Activated naive CD8-positive, alpha-beta T cell treated with anti-CD3 and anti-CD28 coated beads, Interleukin-2, amount 50 U/mL, for 16 hours (primary cell): ENCODE data around the gene WFDC12.
"Not testable (repeated sequence)": the region's sequence is repeated elsewhere in the genome, so short reads cannot be mapped to it uniquely, and the experiment has no call there.

Experiments used
- DNase-seq: peaks from one replicate; pipeline ENCODE4 v3.0.0-alpha.2; 2020; ENCODE audit warnings: low read depth, low spot score

WFDC12 gene, protein sequence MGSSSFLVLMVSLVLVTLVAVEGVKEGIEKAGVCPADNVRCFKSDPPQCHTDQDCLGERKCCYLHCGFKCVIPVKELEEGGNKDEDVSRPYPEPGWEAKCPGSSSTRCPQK

DNA sequence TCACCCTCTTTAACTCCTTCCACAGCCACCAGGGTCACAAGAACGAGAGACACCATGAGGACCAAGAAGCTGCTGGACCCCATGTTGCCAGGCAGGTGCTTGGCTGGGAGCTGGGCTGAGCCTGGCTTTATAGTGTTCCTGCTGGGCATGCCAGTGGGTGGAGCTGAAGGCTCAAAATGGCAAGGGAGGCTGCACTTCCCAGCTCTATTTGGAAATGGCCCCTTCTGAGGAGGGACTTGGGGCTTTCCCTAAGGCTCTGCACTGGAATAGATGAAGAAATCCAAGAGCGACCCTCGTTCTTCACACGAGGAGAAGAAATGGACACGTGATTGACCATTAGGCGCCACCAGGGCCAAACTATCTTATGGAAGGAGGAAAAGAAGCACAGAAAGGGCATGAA is at the start of gene WFDC12:
Gene WFDC12, minus strand, starts transcription at position 101 of the 400 bp plus-strand sequence. Its CDS starts 18 bp downstream, at position 83.
- DNase-seq, result no peak

DNA sequence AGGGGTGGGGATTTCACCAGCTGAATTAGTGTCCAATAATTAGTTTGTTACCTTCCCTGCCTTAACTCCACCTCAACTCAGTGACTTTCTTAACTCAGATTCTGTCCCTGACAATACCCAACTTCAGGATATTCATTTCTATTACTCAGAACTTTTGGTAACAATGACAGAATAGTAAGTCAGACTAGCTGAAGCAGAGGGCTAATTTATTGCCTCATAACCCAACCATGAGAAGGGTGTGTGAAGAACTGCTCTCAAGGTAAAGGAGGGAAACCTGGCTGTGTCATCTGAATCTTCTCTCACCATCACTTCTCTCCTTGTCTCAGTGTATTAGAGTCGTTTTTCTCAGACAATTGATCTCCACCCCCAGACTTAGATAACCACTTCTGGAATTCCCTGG is 49.3 kb upstream of the WFDC12 start:
- no peak for DNase-seq

DNA sequence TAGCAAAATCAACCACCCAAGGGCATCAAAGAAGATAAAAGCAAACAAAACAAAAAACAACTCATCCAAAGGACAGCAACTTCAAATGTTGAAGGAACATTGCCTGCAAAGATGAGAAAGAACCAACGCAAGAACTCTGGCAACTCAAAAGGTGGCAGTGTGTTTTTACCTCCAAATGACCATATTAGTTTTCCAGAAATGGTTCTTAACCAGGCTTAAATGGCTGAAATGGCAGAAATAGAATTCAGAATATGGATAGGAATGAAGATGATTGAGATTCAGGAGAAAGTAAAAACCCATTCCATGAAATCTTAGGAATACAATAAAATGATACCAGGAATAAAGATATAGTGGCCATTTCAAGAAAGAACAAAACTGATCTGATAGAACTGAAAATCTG is 40.6 kb upstream of the WFDC12 start:
- DNase-seq, result no peak

DNA sequence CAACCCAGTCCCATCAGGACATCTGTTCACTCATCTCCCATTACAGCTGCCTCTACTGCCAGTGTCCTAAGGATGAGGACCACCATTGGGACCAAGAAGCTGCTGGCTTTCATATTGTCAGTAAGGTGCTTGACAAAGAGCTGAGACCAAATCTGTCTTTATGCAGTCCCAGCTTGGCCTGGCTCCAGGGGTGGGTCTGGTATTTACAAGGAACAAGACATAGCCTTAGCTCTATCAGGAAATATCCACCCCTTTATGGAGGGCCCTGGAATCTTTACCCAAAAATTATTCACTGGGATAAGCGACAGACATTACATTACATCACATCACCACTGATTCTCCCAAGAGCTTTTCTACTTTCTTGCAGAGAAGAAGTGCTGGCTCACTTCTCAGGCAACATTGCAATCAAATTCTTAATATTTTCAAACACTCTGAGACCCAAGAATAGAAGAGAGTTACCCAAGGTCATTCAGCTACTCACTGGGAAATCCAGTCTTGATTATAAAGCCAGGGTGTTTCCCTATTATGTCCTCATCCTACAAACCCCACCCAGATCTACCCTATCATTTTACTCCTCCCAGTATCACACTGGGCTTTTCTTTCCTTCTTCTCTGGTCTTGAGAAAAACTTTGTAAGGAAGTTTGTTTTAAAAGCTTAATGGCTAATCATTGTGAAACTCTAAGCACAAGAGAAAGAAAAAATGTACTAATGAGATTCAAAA is 39.0 kb upstream of the WFDC12 start:
- no peak for DNase-seq

DNA sequence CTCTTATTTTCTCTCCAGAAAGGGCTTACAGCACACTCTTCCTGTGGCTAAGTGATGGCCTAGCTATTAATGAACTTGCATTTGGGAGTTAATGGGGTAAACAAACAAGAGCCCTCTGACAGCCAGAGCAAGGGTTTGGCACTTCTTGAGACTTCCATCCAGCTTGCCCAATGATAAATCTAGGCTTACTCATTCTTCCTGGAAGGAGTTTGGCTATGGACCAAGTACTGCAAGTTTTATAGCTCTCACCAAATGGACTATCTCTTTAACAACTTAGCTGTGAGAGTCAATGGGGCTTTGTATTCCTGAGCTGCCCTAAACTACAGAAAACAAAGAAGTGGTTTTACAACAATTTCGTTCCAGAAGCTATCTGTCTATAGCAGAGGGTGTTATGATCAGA is 33.7 kb upstream of the WFDC12 start:
- DNase-seq, result no peak

DNA sequence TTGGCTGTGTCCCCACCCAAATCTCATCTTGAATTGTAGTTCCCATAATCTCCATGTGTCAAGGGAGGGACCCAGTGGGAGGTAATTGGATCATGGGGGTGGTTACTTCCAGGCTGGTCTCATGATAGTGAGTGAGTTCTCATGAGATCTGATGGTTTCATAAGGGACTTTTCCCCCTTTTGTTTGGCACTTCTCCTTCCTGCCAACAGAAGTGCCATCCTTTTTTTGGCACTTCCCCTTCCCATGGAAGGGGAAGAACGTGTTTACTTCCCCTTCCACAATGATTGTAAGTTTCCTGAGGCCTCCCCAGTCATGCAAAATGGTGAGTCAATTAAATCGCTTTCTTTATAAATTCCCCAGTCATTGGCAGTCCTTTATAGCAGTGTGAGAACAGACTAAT is 32.4 kb upstream of the WFDC12 start:
- DNase-seq, result no peak

DNA sequence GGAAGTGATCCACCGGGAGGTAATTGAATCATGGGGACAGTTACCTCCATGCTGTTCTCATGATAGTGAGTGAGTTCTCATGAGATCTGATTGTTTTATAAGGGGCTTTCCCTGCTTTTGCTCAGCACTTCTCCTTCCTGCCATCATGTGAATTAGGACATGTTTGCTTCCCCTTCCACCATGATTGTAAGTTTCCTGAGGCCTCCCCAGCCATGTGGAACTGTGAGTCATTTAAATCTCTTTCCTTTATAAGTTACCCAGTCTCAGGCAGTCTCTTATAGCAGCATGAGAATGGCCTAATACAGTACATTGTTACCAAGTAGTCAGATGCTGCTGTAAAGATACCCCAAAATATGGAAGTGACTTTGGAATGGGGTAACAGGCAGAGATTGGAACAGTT is 30.5 kb upstream of the WFDC12 start:
- not testable (repeated sequence) for DNase-seq

DNA sequence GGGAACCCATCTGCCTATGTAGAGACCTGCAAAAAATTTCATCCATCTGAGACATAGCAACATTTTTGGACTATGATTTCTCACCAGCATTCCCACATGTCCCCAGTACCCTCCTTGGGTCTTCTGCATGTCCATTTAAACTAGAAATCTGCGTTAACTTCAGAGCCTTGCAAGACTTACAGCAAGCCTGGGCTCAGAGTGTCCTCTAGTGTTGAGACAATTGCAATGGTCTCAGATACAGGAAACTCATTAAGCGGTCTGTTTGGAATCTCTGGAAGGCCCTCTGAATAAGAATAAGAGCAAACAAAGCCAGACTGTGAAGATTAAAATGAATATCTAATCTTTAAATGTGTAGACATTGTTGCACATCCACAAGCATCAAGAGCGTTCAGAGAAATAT is 29.9 kb upstream of the WFDC12 start:
- no peak for DNase-seq

DNA sequence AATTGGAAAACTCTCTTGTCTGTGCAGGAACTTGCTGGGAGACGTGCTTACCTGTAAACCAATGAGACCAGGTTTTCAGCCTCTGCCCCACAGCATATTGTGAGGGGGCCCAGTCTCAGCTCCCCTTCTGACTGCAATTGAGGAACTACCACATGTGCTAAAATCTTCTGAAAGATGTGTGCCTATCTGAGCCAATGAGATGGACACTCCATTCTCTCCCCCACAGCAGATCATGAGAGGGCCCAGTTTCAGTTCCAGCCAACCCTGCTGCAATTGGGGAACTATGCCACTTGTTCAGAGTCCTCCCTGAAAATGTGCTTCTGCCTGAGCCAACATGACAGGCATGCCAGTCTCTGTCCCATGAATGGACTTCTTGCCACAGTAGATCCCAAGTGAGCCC is 29.5 kb upstream of the WFDC12 start:
- DNase-seq, result no peak

DNA sequence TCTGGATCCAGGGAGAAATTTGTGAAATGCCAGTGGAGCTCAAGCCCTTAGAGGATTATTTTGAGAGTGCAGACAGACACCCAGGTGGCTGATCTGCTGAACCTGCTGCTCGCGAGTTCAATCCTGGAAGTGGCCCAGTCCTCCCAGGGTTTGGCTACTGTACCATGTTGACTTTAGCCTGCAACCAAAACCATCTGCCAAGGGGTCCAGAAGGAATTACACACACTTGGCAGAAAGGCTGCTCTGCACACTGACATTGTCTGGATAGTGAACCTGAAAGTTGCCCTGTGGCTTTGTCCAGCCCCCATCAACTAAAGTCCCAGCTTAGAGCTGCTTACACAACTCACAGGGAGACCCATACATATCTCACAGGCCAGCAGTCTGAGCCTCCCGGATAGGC is 28.9 kb upstream of the WFDC12 start:
- no peak for DNase-seq

DNA sequence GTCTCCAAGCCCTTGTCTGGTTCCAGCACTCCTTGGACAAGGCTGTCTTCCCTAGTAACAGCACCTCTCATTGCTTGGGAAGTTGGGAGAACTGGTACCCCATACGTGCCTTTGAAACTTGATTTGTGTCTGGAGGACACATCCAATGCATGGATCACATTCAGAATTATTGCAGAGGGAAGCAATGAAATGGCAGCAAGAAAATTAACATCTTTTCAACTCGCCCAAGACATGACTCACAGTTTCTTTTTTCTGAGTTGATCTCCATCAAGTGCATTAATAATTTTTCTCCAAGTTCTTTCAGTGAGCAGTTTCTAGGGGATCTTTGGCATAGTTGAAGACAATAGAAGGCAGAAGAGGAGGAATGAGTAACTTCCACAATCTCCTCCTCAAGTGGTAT is 28.1 kb upstream of the WFDC12 start:
- DNase-seq, result no peak

DNA sequence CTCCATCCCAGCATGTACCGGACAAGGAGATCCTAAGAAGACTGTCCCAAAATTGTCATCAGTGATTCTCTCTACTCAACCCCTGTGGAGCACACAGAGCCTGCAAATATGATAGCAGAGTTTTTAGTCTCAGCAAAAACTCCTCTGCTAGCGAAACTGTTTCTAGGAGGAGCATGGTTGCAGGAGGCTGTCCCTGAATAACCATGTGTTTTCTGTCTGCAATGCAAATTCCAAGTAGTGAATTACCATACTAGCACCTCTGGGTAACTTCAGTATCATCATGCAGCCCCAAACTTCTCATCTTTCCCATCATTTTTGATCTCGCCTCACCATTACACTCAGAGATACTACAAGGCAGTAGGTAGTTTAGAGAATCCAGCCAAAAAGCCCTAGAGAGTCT is 24.8 kb upstream of the WFDC12 start:
- no peak for DNase-seq

DNA sequence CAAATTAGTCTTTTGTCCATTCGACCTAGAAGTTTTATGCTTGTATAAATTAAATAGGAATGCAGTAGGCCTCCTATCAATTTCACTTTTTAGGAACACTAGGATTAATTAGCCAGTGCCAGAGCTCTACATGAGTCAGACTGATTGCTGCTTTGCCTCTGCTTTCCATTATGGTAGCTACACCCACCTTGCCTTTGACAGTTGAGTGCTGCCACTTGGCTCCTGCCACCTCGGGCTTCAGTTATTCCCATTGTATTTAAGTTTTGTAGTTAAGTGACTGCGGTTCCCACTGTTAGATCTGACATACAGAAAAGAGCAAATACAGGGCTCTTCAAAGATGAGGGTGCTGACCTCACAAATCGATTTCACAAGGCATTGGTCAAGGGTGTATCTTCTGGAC is 16.6 kb upstream of the WFDC12 start:
- no peak for DNase-seq

DNA sequence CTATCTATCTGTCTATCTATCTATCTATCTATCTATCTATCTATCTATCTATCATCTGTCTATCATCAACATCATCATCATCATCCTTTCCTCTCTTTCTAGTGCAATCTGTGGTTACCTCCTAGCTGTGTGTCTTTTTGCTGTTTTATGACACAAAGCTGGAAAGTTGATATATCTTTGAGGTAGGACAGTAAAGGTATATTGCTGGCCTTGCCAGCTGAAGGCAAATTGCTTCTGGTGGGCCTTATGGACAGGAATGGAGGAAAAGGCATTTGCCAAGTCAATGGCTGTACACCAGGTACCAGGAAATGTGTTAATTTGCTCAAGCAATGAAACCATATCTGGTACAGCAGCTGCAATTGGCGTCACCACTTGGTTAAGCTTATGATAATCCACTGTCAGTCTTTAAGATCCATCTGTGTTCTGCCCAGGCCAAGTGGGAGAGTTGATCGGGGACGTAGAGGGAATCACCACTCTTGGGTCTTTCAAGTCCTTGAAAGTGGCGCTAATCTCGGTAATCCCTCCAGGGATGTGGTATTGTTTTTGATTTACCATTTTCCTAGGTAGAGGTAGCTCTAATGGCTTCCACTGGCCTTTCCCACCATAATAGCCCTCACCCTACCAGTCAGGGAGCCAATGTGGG is 15.6 kb upstream of the WFDC12 start:
- DNase-seq, result not testable (repeated sequence)

DNA sequence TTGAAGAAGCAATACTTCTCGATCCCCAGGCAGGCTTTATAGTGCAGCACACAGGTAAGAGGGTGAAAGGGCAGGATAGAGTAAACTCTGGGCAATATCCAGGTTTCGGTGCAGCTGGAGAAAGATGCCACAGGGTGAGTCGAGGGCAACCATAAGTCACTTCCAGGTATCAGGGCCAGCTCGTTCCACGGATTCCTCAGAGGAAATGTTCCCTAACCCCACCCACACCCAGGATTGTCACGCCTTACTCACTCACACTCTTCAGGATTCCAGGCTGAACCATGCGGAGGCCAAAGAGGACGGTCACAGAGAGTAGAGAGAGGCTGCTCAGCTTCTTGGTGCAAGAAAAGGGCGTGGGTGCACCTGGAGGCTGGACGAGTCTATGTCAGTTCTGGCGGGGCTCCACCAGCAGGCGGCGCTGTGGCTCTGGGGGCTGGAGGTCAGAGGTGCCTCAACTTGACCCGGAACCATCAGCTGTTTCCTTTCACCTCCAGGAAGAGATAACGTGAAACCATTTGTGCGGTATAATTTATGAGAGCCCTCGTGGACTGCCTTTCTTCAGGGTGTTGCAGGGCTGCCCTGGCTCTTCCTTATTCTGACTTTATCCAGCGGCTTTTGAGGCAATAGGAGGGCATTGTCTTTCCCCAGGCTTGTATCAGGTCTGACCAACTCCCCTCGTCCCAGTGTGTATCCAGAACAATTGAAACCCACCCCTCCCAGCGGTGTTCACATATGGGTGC is 14.5 kb upstream of the WFDC12 start:
- peak; percentile 11 for DNase-seq

DNA sequence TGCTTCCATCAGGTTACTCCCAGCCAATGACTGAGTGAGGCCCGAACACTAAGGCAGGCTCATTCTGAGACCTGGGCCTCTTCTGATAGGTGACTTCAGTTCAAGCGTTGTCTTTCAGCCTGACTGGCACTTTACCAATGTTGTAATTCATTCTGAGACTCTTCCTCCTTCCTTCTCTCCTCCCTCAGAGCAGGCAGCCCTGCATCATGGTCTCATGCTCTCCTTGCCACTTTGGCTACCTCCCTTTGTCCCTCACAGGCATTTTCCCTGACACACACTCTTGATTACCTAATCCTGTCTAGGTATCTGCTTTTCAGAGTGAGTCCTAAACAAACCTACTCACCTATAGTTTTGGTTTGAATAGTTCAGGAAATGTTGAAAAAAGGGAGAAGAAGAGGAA is 12.6 kb upstream of the WFDC12 start:
- no peak for DNase-seq

DNA sequence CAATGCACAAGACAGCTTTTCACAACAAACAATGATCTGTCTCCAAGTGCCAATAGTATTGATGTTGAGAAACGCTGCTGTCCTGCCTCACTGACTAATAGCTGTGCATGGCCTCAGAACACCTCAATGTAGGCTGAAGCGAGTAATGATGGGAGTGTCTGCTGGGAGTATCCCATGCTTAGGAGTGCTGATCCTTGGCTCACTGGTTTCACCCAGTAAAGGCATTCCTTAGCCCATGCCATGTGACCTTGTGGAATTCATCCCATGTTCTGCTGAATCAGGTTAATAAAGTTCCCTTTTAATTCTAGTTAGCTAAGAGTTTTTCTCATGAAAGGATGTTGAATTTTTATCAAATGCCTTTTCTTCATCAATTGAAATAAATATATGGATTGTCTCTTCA is 3.8 kb upstream of the WFDC12 start:
- DNase-seq, result no peak

DNA sequence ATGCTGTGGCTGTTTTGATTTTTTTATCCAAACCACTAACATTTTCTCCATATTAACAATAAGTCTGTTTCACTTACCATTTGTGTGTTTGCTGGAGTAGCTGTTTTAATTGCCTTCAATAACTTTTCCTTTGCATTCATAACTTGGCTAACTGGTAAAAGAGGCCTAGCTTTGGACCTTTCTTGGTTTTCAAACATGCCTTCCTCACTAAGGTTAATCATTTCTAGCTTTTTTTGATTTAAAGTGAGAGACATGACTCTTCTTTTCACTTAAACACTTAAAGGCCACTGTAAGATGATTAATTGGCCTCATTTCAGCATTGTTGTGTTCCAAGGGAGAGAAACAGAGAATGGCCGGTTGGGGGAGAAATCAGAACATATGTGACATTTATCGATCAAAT is 2.9 kb downstream of the WFDC12 start:
- DNase-seq, result no peak

DNA sequence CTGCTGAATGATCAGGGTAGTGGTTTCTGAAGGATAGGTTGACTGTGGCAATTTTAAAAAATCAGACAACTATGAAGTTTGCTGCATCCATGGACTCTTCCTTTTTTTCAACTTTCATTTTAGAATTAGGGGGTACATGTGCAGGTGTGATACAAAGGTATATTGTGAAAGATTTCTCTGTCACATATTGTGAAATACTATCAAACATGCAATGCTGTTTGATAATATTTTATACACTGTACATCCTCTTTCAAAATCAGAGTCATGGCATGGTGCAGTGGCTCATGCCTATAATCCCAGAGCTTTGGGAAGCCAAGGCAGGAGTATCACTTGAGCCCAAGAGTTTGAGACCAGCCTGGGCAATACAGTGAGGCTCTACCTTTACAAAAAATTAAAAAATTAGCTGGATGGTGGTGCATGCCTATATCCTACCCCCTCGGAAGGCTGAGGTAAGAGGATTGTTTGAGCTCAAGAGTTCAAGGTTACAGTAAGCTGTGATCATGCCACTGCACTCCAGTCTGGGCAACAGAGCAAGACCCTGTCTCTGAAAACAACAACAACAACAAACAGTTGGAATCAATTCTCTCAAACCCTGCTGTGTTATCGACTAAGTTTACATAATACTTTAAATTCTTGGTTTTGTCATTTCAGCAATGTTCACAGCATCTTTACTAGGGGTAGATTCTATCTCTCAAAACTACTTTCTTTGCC is 4.6 kb downstream of the WFDC12 start:
- DNase-seq, result no peak

DNA sequence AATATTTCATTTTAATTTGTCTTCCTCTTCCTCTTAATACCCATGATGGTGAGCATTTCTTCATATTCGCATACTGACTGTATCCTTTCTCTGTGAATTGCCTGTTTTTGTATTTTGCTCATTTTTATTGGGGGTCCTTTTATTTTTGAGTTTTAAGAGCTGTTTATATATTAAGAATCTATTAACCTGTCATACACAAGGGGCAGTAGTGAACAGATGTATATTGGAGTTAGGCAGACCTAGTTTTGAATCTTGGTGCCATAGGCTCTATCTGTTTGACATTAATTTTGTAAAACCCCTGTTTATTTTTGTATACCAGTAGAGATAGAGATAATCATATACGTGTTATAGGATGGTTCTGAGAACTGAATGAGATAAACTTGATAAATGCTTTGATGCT is 6.2 kb downstream of the WFDC12 start:
- DNase-seq, result no peak

DNA sequence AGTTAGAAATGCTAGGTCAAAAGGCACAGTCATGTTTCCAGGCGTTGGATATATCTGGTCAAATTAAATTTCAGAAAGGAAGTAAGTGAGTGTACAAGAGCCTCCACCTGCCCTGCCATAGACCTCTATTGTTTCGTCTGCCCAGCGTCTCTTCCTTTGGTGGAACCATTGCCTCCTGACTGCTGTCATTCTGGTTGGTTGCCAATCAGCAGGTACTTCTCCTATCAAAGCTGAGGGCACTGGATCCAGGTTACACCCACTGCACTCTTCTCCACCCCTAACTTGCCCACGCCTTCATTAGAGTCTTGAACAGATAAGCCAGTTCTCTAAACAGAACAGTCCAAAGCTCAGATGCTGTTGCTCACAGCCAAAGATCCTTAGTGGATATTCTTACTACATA is 6.7 kb downstream of the WFDC12 start:
- DNase-seq, result no peak

DNA sequence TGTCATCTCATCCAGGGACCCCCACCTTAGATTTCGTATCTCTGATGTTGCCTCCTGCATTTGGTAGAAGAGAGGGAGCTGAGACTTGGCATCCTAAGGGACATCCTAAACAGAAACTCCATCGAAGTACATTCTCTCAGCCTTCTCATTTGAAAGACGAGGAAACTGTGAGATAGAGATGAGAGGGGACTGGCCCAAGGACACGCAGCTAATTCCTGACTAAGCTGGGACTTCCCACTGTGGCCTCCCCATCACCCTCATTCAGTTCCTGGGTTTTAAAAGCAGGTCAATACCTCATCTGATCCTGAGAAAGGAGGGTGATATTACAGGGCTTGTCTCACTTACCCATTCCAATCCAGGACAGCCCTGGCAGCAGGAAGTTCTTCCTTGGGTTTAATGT is 8.4 kb downstream of the WFDC12 start:
- no peak for DNase-seq
